ENCODE data around the gene ARHGAP12. TPM values are rescaled to one million over a fixed set of nuclear protein-coding genes. Genes with fewer than 3 reads are reported as not detected.

ARHGAP12 gene
- total RNA-seq, 2 donors from 2014 or later = 34.3 to 44.9 TPM

DNA sequence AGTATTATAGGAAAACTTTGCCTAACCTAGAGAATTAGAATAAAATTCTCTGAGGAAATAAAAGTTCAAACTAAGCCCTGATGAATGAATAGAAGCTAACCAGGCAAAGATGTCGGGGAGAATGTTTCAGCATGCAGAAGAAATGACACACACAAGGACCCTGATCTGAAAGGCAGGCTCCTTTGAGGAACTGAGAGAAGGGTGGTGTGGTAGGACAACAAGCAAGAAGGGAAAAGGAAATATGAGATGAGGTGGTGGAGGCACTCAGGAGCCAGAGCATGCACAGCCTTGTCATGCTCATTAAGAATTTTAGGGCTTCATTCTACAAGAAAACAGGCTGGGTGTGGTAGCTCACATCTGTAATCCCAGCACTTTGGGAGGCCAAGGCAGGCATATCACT, 90.6 kb downstream of the ARHGAP12 start:
- no peak for TF ChIP-seq POLR2AphosphoS5 (IDR thresholded peaks at IDR 0.05)
- TF ChIP-seq POLR2A (IDR thresholded peaks at IDR 0.05) = no peak
- TF ChIP-seq, protein P1, sequence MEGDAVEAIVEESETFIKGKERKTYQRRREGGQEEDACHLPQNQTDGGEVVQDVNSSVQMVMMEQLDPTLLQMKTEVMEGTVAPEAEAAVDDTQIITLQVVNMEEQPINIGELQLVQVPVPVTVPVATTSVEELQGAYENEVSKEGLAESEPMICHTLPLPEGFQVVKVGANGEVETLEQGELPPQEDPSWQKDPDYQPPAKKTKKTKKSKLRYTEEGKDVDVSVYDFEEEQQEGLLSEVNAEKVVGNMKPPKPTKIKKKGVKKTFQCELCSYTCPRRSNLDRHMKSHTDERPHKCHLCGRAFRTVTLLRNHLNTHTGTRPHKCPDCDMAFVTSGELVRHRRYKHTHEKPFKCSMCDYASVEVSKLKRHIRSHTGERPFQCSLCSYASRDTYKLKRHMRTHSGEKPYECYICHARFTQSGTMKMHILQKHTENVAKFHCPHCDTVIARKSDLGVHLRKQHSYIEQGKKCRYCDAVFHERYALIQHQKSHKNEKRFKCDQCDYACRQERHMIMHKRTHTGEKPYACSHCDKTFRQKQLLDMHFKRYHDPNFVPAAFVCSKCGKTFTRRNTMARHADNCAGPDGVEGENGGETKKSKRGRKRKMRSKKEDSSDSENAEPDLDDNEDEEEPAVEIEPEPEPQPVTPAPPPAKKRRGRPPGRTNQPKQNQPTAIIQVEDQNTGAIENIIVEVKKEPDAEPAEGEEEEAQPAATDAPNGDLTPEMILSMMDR (IDR thresholded peaks at IDR 0.05) = no peak
- no peaks in the 10 kb centered on the region for H3K27me3 ChIP-seq (replicated peaks; ENCODE audit: insufficient read depth)
- no peaks in the 10 kb centered on the region for H3K36me3 ChIP-seq
- no peaks in the 10 kb centered on the region for H3K9me3 ChIP-seq
- no peak overlapping the region for H3K27ac ChIP-seq
- intact Hi-C loops (cut with DNase I) = loop anchor here (10.0 kb wide), 1 partner anchor 107 kb away; no protein-coding TSS in a partner anchor
- DNase-seq (ENCODE audit: low spot score) = no peak
- WGBS = 89% methylated on average over 1 of the region's 1 CpG
- no peaks in the 10 kb centered on the region for H3K4me1 ChIP-seq (replicated peaks)
- no peak overlapping the region for H3K4me3 ChIP-seq

DNA sequence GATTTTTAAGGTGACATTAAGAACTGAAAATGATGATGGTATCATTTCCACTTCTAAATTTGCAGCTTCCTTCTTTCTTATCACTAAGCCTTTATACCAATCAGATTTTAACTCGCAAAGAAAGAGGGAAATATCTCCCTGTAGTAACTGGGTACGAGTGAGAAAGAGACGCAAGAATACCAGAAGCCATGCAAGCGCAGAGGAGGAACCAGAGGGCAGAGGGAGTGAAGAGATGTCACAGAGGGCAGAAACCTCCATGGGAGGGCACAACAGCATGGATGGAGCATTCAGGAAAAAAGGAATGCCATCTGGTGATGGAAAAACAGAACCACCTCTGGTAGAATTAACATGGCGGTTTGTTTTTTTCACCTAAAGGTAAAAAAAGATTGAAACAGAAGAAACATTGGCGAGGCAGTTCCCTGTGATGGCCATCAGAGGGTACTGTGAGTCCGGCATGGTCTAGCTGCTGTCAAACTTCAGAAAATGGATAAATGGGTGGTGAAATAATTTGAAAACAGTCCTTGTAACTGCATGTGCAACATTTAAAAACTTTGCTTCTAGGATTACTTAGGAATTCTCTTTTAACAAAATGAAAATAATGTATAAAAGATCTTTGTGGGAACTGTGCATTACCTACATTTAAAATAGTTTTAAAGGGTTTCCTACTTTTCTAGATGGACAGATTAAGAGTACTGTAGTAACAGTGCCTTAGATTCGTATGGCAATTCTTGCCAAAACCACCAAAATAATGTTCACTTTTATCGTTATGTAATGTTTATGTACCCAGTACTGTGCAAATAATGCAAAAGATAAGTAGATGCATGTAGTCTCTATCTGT, 91.8 kb downstream of the ARHGAP12 start:
- Histone ChIP-seq H3K4me3 (no peak overlapping the region), H3K36me3 (no peaks in the 10 kb centered on the region), H3K4me1 (replicated peaks) (no peaks in the 10 kb centered on the region), H3K27ac (no peak overlapping the region), H3K9me3 (no peaks in the 10 kb centered on the region), H3K27me3 (replicated peaks; ENCODE audit: insufficient read depth) (no peaks in the 10 kb centered on the region)
- no peak for DNase-seq (ENCODE audit: low spot score)
- intact Hi-C loops (cut with DNase I) = loop anchor here (10.0 kb wide), 1 partner anchor 108 kb away; no protein-coding TSS in a partner anchor
- TF ChIP-seq POLR2AphosphoS5 (IDR thresholded peaks at IDR 0.05) (no peak), POLR2A (IDR thresholded peaks at IDR 0.05) (no peak)
- TF ChIP-seq, protein P1 (IDR thresholded peaks at IDR 0.05) = peak in 3 of 4 experiments; percentile 30 to 47 (median 31)
- 76% methylated on average over 9 of the region's 9 CpGs for WGBS

DNA sequence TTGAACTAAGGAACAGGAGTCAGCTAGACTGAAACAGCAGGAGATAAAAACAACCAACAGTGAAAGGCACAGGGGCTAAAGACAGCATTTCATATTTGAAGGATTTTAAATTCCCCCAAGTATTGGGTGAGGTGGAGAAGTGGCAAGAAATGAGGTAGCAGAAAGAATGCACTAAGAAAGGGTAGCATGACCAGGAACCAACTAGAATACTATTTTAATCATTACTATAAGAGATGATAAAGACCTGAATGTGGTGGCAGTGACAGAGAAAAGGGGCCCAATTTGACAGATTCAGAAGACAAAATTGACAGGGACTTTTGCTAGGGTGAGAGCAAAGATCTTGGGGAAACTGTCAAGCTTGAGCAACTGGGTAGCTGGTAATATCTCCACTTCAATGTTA, 94.9 kb downstream of the ARHGAP12 start:
- Histone ChIP-seq H3K36me3 (no peaks in the 10 kb centered on the region), H3K4me1 (replicated peaks) (no peaks in the 10 kb centered on the region), H3K4me3 (no peak overlapping the region), H3K27ac (no peak overlapping the region), H3K9me3 (no peaks in the 10 kb centered on the region), H3K27me3 (replicated peaks; ENCODE audit: insufficient read depth) (no peaks in the 10 kb centered on the region)
- no peak for DNase-seq (ENCODE audit: low spot score)
- intact Hi-C loops (cut with DNase I) = loop anchor here (10.0 kb wide), 1 partner anchor 111 kb away; no protein-coding TSS in a partner anchor
- no peak for TF ChIP-seq POLR2AphosphoS5 (IDR thresholded peaks at IDR 0.05)
- TF ChIP-seq POLR2A (IDR thresholded peaks at IDR 0.05) = no peak
- TF ChIP-seq, protein P1 (IDR thresholded peaks at IDR 0.05) = no peak

DNA sequence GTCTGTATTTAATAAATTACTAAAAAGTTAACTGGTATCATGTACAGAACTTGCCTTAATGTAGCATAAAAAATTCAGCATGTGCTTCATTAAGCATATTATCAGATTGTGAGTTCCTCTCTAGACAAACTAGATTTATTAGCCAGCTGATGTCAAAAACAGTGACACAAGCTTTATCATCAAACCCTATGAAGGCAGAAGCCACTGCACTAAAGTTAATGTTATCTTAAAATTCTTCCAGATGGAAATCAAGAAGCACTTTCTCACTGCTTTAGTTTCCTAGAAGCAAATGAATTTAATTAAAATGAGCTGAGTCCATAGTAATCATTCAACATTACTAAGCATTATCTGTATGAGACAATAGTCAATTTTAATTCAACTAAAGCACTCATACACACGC, 96.4 kb downstream of the ARHGAP12 start:
- Histone ChIP-seq H3K27ac (no peak overlapping the region), H3K4me1 (replicated peaks) (no peaks in the 10 kb centered on the region), H3K4me3 (no peak overlapping the region), H3K9me3 (no peaks in the 10 kb centered on the region), H3K36me3 (no peaks in the 10 kb centered on the region), H3K27me3 (replicated peaks; ENCODE audit: insufficient read depth) (no peaks in the 10 kb centered on the region)
- 98% methylated on average over 1 of the region's 1 CpG for WGBS
- no peak for DNase-seq (ENCODE audit: low spot score)
- intact Hi-C loops (cut with DNase I) = loop anchor here (10.0 kb wide), 1 partner anchor 113 kb away; no protein-coding TSS in a partner anchor
- no peak for TF ChIP-seq POLR2A (IDR thresholded peaks at IDR 0.05)
- TF ChIP-seq, protein P1 (IDR thresholded peaks at IDR 0.05) = no peak

DNA sequence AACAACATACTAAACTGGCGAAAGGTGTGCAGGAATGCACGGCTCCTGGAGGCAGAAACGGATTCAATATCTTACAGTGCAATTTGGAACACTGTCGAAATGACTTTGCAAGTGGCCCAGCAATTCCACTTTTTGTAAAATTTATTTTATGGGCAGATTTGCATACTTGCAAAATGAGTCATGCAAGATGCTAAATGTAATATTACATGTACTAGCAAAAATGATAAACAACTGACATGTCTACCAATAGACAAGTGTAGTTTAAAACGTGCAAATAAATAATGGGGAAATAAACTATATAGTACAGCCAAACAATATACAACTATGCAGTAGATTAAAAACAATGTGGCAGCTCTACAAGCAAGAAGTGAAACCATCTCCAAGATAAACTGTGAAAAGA, 97.7 kb downstream of the ARHGAP12 start:
- no peak overlapping the region for H3K4me3 ChIP-seq
- no peak overlapping the region for H3K27ac ChIP-seq
- H3K9me3 ChIP-seq = no peaks in the 10 kb centered on the region
- no peaks in the 10 kb centered on the region for H3K4me1 ChIP-seq (replicated peaks)
- no peaks in the 10 kb centered on the region for H3K27me3 ChIP-seq (replicated peaks; ENCODE audit: insufficient read depth)
- TF ChIP-seq, protein P1 (IDR thresholded peaks at IDR 0.05) = no peak
- TF ChIP-seq POLR2AphosphoS5 (IDR thresholded peaks at IDR 0.05) (no peak), POLR2A (IDR thresholded peaks at IDR 0.05) (no peak)
- intact Hi-C loops (cut with DNase I) = loop anchor here (10.0 kb wide), 1 partner anchor 114 kb away; no protein-coding TSS in a partner anchor
- DNase-seq (ENCODE audit: low spot score) = no peak
- WGBS = 49% methylated on average over 5 of the region's 5 CpGs
- H3K36me3 ChIP-seq = no peaks in the 10 kb centered on the region

Data from prostate gland (tissue), 2 donors.